H1 (cell line): ENCODE measurements around the gene CUBN. TPM values are rescaled to one million over a fixed set of nuclear protein-coding genes. Genes with fewer than 3 reads are reported as not detected.

Source experiments
- CTCF ChIA-PET: fragments of 300-600 bp; sonication (Branson Sonifier 250); formaldehyde crosslinking; loops from one replicate; lab custom pipeline; 2021; ENCODE audit not compliant: partially characterized antibody; lab: Charles Lee
- POLR2A ChIA-PET: fragments of 300-600 bp; sonication (Branson Sonifier 250); formaldehyde crosslinking; loops from one replicate; lab custom pipeline; 2021; ENCODE audit warnings: inconsistent platforms; ENCODE audit not compliant: partially characterized antibody; lab: Charles Lee
- DNase-seq, 2 experiments: peaks; one replicate each; pipeline versions ENCODE4 v3.0.0 to v3.0.0-alpha.2; 2010 to 2022; ENCODE audit warnings: low spot score in 2 of 2, low read depth in 1 of 2, mixed read lengths in 1 of 2
- FAIRE-seq: peaks from 2 replicates; lab custom pipeline; 2011; peaks lifted over from hg19 to GRCh38; lab: Jason Lieb, UNC
- H2AFZ ChIP-seq: 2 replicates; pipeline ENCODE4 v1.8.1; 2012; ENCODE audit warnings: low read length, inconsistent platforms
- H2AK5ac ChIP-seq: 2 replicates; pipeline ENCODE4 v1.6.1; 2013; ENCODE audit warnings: low read depth, low read length
- H2BK120ac ChIP-seq: replicated peaks from 2 replicates; pipeline ENCODE3; 2013; ENCODE audit warnings: low read depth, low read length, inconsistent platforms
- H2BK12ac ChIP-seq: 2 replicates; pipeline ENCODE4 v1.6.1; 2013; ENCODE audit warnings: low read depth, low read length
- H2BK15ac ChIP-seq: 2 replicates; pipeline ENCODE4 v1.6.1; 2013; ENCODE audit warnings: low read length
- H2BK20ac ChIP-seq: 2 replicates; pipeline ENCODE4 v1.6.1; 2013; ENCODE audit warnings: low read length
- H2BK5ac ChIP-seq: 2 replicates; pipeline ENCODE4 v1.6.1; 2013; ENCODE audit warnings: low read depth, low read length
- H3K14ac ChIP-seq: 2 replicates; pipeline ENCODE4 v1.6.1; 2013; ENCODE audit warnings: inconsistent platforms; ENCODE audit not compliant: insufficient read length
- H3K18ac ChIP-seq: 2 replicates; pipeline ENCODE4 v1.6.1; 2013; ENCODE audit warnings: low read length; ENCODE audit errors: extremely low read depth
- H3K23ac ChIP-seq: 2 replicates; pipeline ENCODE4 v1.6.1; 2013; ENCODE audit warnings: inconsistent platforms; ENCODE audit not compliant: insufficient read length
- H3K23me2 ChIP-seq: 2 replicates; pipeline ENCODE4 v1.6.1; 2013; ENCODE audit warnings: low read depth, low read length
- H3K27ac ChIP-seq: 2 replicates; pipeline ENCODE4 v1.6.1; 2011; ENCODE audit warnings: low read depth, low read length, inconsistent platforms
- H3K27me3 ChIP-seq, 4 experiments: replicated peaks in 1 of 4; 1 replicate in 1 of 4; 2 replicates in 3 of 4; pipeline versions ENCODE4 v1.6.1 to v1.8.1; 2011 to 2013; ENCODE audit warnings: low read length in 3 of 4, mild to moderate bottlenecking in 3 of 4, inconsistent platforms in 2 of 4, mixed read lengths in 2 of 4, moderate library complexity in 1 of 4; ENCODE audit not compliant: control insufficient read depth in 3 of 4, insufficient read depth in 3 of 4; ENCODE audit errors: extremely low read depth in 1 of 4
- H3K36me3 ChIP-seq, 4 experiments: 2 replicates each; pipeline versions ENCODE4 v1.6.1 to v1.8.1; 2011 to 2013; ENCODE audit warnings: mild to moderate bottlenecking in 4 of 4, low read length in 3 of 4, moderate library complexity in 2 of 4, control low read depth in 1 of 4, inconsistent platforms in 1 of 4; ENCODE audit not compliant: insufficient read depth in 4 of 4, control insufficient read depth in 2 of 4
- H3K4ac ChIP-seq: replicated peaks from 2 replicates; pipeline ENCODE3; 2013; ENCODE audit warnings: low read length, low read depth, mixed read lengths, inconsistent platforms; ENCODE audit not compliant: insufficient read length
- H3K4me1 ChIP-seq, 4 experiments: replicated peaks in 1 of 4; 1 replicate in 1 of 4; 2 replicates in 3 of 4; pipeline versions ENCODE4 v1.6.1 to v1.8.1; 2011 to 2013; ENCODE audit warnings: low read length in 3 of 4, inconsistent platforms in 2 of 4, mixed read lengths in 1 of 4; ENCODE audit not compliant: insufficient read depth in 4 of 4, control insufficient read depth in 3 of 4
- H3K4me2 ChIP-seq, 2 experiments: 2 replicates each; pipeline versions ENCODE4 v1.6.1 to v1.8.1; 2011 to 2013; ENCODE audit warnings: low read depth in 2 of 2, low read length in 2 of 2, control low read depth in 1 of 2, inconsistent platforms in 1 of 2, mild to moderate bottlenecking in 1 of 2; ENCODE audit not compliant: insufficient read depth in 1 of 2
- H3K4me3 ChIP-seq, 4 experiments: fragments of 200-600, 300-600 bp in 1 of 4; sonication (generic), shearing (Covaris generic), sonication (Bioruptor Twin) in 1 of 4; 2 replicates each; pipeline versions ENCODE4 v1.5.1 to v1.8.1; 2011 to 2016; ENCODE audit warnings: low read length in 4 of 4, low read depth in 3 of 4, control low read depth in 2 of 4, inconsistent platforms in 2 of 4, mild to moderate bottlenecking in 2 of 4, mixed read lengths in 1 of 4, moderate library complexity in 1 of 4; ENCODE audit not compliant: insufficient read depth in 2 of 4; ENCODE audit errors: extremely low read depth in 1 of 4
- H3K56ac ChIP-seq: replicated peaks from 2 replicates; pipeline ENCODE3; 2013; ENCODE audit warnings: low read depth, mild to moderate bottlenecking, mixed read lengths, low read length, inconsistent platforms; ENCODE audit not compliant: insufficient read length
- H3K79me1 ChIP-seq: 2 replicates; pipeline ENCODE4 v1.6.1; 2013; ENCODE audit warnings: low read depth, low read length, control low read depth
- H3K79me2 ChIP-seq, 2 experiments: 2 replicates each; pipeline versions ENCODE4 v1.6.1 to v1.8.1; 2012 to 2013; ENCODE audit warnings: low read length in 2 of 2, mild to moderate bottlenecking in 2 of 2, inconsistent platforms in 1 of 2; ENCODE audit not compliant: insufficient read depth in 2 of 2, control insufficient read depth in 1 of 2
- H3K9ac ChIP-seq, 4 experiments: replicated peaks in 1 of 4; 1 replicate in 1 of 4; 2 replicates in 3 of 4; pipeline versions ENCODE4 v1.6.1 to v1.8.1; 2011 to 2013; ENCODE audit warnings: low read depth in 3 of 4, low read length in 3 of 4, control low read depth in 2 of 4, mild to moderate bottlenecking in 2 of 4, moderate library complexity in 2 of 4, inconsistent platforms in 1 of 4; ENCODE audit errors: extremely low read depth in 1 of 4
- H3K9me3 ChIP-seq, 2 experiments: 2 replicates each; pipeline versions ENCODE4 v1.6.1 to v1.8.1; 2012 to 2013; ENCODE audit warnings: mild to moderate bottlenecking in 2 of 2, moderate library complexity in 2 of 2, control low read depth in 1 of 2, inconsistent platforms in 1 of 2, low read depth in 1 of 2, low read length in 1 of 2, mixed read lengths in 1 of 2; ENCODE audit not compliant: insufficient read depth in 2 of 2
- H4K20me1 ChIP-seq, 2 experiments: replicated peaks in 1 of 2; 2 replicates each; pipeline versions ENCODE3 to v1.8.1; 2011 to 2013; ENCODE audit warnings: inconsistent platforms in 2 of 2, low read length in 2 of 2, mild to moderate bottlenecking in 1 of 2; ENCODE audit not compliant: insufficient read depth in 2 of 2, control insufficient read depth in 1 of 2
- H4K5ac ChIP-seq: 2 replicates; pipeline ENCODE4 v1.6.1; 2013; ENCODE audit warnings: low read length, low read depth, mixed read lengths, inconsistent platforms; ENCODE audit not compliant: insufficient read length
- H4K8ac ChIP-seq: 2 replicates; pipeline ENCODE4 v1.8.0; 2013; ENCODE audit warnings: mild to moderate bottlenecking, moderate library complexity, low read length, inconsistent platforms; ENCODE audit not compliant: insufficient read depth; ENCODE audit errors: extremely low read depth
- H4K91ac ChIP-seq: replicated peaks from 2 replicates; pipeline ENCODE3; 2013; ENCODE audit warnings: low read length, mixed read lengths, inconsistent platforms; ENCODE audit not compliant: insufficient read length
- TEAD4 ChIP-seq: IDR thresholded peaks from 2 replicates; pipeline ENCODE4 v1.6.1; 2012; ENCODE audit warnings: low read depth, low read length, inconsistent platforms, mixed read lengths
- YY1 ChIP-seq: IDR thresholded peaks from 2 replicates; pipeline ENCODE4 v1.6.1; 2011; ENCODE audit warnings: low read depth, mild to moderate bottlenecking, low read length
- WGBS, 2 experiments: shearing (Covaris generic) in 1 of 2; methylation state at CpG; one replicate each; pipeline versions ENCODE4 v1.1.6 to v1.1.7; 2013 to 2015; ENCODE audit warnings: low lambda C conversion rate in 2 of 2, mixed read lengths in 2 of 2, inconsistent platforms in 1 of 2, low coverage in 1 of 2, missing lambda C conversion rate in 1 of 2; ENCODE audit not compliant: insufficient replicate concordance in 2 of 2, insufficient coverage in 1 of 2, insufficient read length in 1 of 2; ENCODE audit errors: extremely low coverage in 1 of 2, missing lambda C conversion rate in 1 of 2; 5-methylcytosine and 5-hydroxymethylcytosine counted together
- polyA plus RNA-seq, 7 experiments: library from polyadenylated mRNA; depleted of rRNA in 3 of 7; stranded (reverse) in 5 of 7; unstranded in 2 of 7; fragments of >200 nt in 5 of 7; fragments of 200-250 nt in 2 of 7; gene quantifications; 1 replicate in 5 of 7; 2 replicates in 1 of 7; 4 replicates in 1 of 7; pipeline versions ENCODE4 v1.2.1 to v1.2.3, GENCODE V29; 2011 to 2013; ENCODE audit warnings: missing spikeins in 2 of 7, mixed read lengths in 2 of 7
- total RNA-seq: library from RNA; stranded (reverse); fragmentation: NEBNext Ultra II Directional; extraction: Animal tissue kit (Norgen Biotek cat#: 25700); gene quantifications from 2 replicates; pipeline ENCODE4 v1.2.1, GENCODE V29; 2021

Gene CUBN
- total and polyA plus RNA-seq, 2 of the 8 experiments (the other 6 are each of a cell fraction or from before 2014, with no cell fraction given), result 0.04 to 0.08 TPM

DNA sequence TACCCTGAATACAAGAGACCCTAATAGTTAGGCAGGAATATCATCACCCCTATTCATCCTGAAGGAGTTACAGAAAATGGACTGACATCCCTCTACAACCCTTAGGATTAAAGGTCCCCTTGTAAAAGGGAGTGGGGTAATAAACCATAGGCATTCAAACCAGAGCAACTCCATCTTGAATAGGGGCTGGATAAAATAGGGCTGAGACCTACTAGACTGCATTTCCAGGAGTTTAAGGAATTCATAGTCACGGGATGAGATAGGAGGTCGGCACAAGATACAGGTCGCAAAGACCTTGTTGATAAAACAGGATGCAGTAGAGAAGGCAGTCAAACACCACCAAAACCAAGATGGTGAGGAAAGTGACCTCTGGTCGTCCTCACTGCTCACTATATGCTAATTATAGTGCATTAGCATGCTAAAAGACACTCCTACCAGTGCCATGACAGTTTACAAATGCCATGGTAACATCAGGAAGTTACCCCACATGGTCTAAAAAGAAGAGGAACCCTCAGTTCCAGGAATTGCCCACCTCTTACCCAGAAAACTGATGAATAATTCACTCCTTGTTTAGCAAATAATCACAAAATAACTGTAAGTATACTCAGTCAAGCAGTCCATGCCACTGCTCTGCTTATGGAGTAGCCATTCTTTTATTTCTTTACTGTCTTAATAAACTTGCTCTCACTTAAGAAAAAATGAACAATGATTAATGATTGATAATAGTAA is 37.2 kb downstream of the CUBN start:
- Histone ChIP-seq H2BK120ac (no peak overlapping the region), H2BK12ac (no peak overlapping the region), H3K36me3 (no peaks in the 10 kb centered on the region), H4K8ac (no peak overlapping the region), H3K9ac (no peak overlapping the region), H3K79me2 (no peaks in the 10 kb centered on the region), H2BK15ac (no peak overlapping the region), H2BK5ac (no peak overlapping the region), H4K5ac (no peak overlapping the region), H2BK20ac (no peak overlapping the region), H3K23ac (no peak overlapping the region), H3K4ac (no peak overlapping the region), H3K4me3 (no peak overlapping the region), H3K14ac (no peak overlapping the region), H3K18ac (no peak overlapping the region), H2AFZ (peak overlapping the region; percentile 34; the same call in 1 of the 2 replicates), H3K4me2 (no peak overlapping the region), H3K27ac (no peak overlapping the region), H3K23me2 (no peaks in the 10 kb centered on the region), H4K20me1 (no peaks in the 10 kb centered on the region), H3K79me1 (no peaks in the 10 kb centered on the region), H3K56ac (no peak overlapping the region), H3K4me1 (no peaks in the 10 kb centered on the region), H3K27me3 (no peaks in the 10 kb centered on the region), H2AK5ac (no peak overlapping the region), H4K91ac (no peak overlapping the region), H3K9me3 (peaks cover 0 to 2% of the 10 kb centered on the region in 2 experiments; a peak in 1 of 4 replicates)
- no peak for DNase-seq
- ChIA-PET POLR2A (no interaction called here), CTCF (no interaction called here)
- TF ChIP-seq YY1 (0 out of 2 replicates have a peak, but pooled peaks have one; percentile 44), TEAD4 (no peak)
- FAIRE-seq, result no peak
- WGBS, 2 experiments, result 88% methylated on average over 4 of the region's 4 CpGs; no CpG with 5 or more reads in 1 of the 2 experiments
